HEK293 (cell line): ENCODE measurements around the gene BCL2.

Experiments
- CTCF ChIA-PET: fragments of 350-600 bp; formaldehyde crosslinking; extraction: SDS; loops from one replicate; lab custom pipeline; 2021; ENCODE audit warnings: antibody characterized with exemption; lab: Yijun Ruan, JAX
- POLR2A ChIA-PET: fragments of 300-600 bp; formaldehyde crosslinking; extraction: SDS; loops from one replicate; lab custom pipeline; 2020; ENCODE audit warnings: antibody characterized with exemption, inconsistent platforms; lab: Yijun Ruan, JAX
- H3K27ac ChIP-seq: fragments of 200-500 bp; sonication (Bioruptor generic); 2 replicates; pipeline ENCODE4 v1.5.1; 2014; ENCODE audit warnings: low read depth, low read length, control low read depth, inconsistent platforms; ENCODE audit errors: extremely low read depth
- H3K36me3 ChIP-seq, 2 experiments: fragments of 200-500 bp in 1 of 2; sonication (Bioruptor generic) in 1 of 2; 1 replicate in 1 of 2; 2 replicates in 1 of 2; pipeline ENCODE4 v1.5.1; 2014 to 2017; ENCODE audit warnings: inconsistent platforms in 2 of 2, low read length in 2 of 2; ENCODE audit not compliant: control insufficient read depth in 2 of 2, insufficient read depth in 1 of 2
- H3K4me1 ChIP-seq: fragments of 200-500 bp; sonication (Bioruptor generic); 2 replicates; pipeline ENCODE4 v1.5.1; 2014; ENCODE audit warnings: mild to moderate bottlenecking, low read length, inconsistent platforms; ENCODE audit not compliant: control insufficient read depth, insufficient read depth
- H3K4me3 ChIP-seq: 2 replicates; pipeline ENCODE4 v1.5.1; 2011; ENCODE audit warnings: low read depth, mild to moderate bottlenecking, control low read depth, low read length, moderate library complexity
- H3K9me3 ChIP-seq: fragments of 200-500 bp; sonication (Bioruptor generic); 2 replicates; pipeline ENCODE4 v1.5.1; 2014; ENCODE audit warnings: low read depth, low read length, inconsistent platforms; ENCODE audit not compliant: control insufficient read depth, insufficient read depth
- KLF16 ChIP-seq: fragments of 450-650 bp; formaldehyde crosslinking; IDR thresholded peaks from 2 replicates; pipeline ENCODE4 v1.5.1; 2017; ENCODE audit warnings: missing biosample characterization, missing genetic modification characterization
- KLF8 ChIP-seq: fragments of 450-650 bp; formaldehyde crosslinking; IDR thresholded peaks from 2 replicates; pipeline ENCODE4 v1.5.1; 2016; ENCODE audit warnings: missing biosample characterization, missing genetic modification characterization
- KLF9 ChIP-seq: fragments of 450-650 bp; formaldehyde crosslinking; IDR thresholded peaks from 2 replicates; pipeline ENCODE4 v1.5.1; 2016; ENCODE audit warnings: missing biosample characterization, missing genetic modification characterization, low read depth
- ZNF155 ChIP-seq: fragments of 450-650 bp; formaldehyde crosslinking; IDR thresholded peaks from 2 replicates; pipeline ENCODE4 v1.5.1; 2016; ENCODE audit warnings: missing biosample characterization, missing genetic modification characterization
- ZNF174 ChIP-seq: fragments of 450-650 bp; formaldehyde crosslinking; IDR thresholded peaks from 2 replicates; pipeline ENCODE4 v1.5.0; 2017; ENCODE audit warnings: missing biosample characterization, mild to moderate bottlenecking, missing genetic modification characterization
- ZNF2 ChIP-seq: fragments of 450-650 bp; formaldehyde crosslinking; IDR thresholded peaks from 2 replicates; pipeline ENCODE4 v1.5.1; 2016; ENCODE audit warnings: missing biosample characterization, missing genetic modification characterization
- ZNF350 ChIP-seq: fragments of 450-650 bp; formaldehyde crosslinking; IDR thresholded peaks from 2 replicates; pipeline ENCODE4 v1.5.0; 2017; ENCODE audit warnings: missing biosample characterization, mild to moderate bottlenecking, missing genetic modification characterization
- ZNF530 ChIP-seq: fragments of 450-650 bp; formaldehyde crosslinking; IDR thresholded peaks from 2 replicates; pipeline ENCODE4 v1.5.1; 2016; ENCODE audit warnings: low read depth, missing biosample characterization, missing genetic modification characterization
- ZNF560 ChIP-seq: fragments of 450-650 bp; formaldehyde crosslinking; IDR thresholded peaks from 2 replicates; pipeline ENCODE4 v1.5.1; 2017; ENCODE audit warnings: missing biosample characterization, missing genetic modification characterization, borderline replicate concordance
- ZNF561 ChIP-seq: fragments of 450-650 bp; IDR thresholded peaks from 2 replicates; pipeline ENCODE4 v1.5.1; 2018; ENCODE audit warnings: missing biosample characterization, missing genetic modification characterization, borderline replicate concordance
- TF ChIP-seq, protein P1 (sequence below): fragments of 450-650 bp; formaldehyde crosslinking; IDR thresholded peaks from 2 replicates; pipeline ENCODE4 v1.5.1; 2016; ENCODE audit warnings: missing biosample characterization, missing genetic modification characterization
- TF ChIP-seq, protein P2 (sequence below): fragments of 450-650 bp; IDR thresholded peaks from 2 replicates; pipeline ENCODE4 v1.5.1; 2018; ENCODE audit warnings: missing biosample characterization, mild to moderate bottlenecking, missing genetic modification characterization
- TF ChIP-seq, protein P3 (sequence below): fragments of 450-650 bp; formaldehyde crosslinking; IDR thresholded peaks from 2 replicates; pipeline ENCODE4 v1.5.1; 2016; ENCODE audit warnings: missing biosample characterization, missing genetic modification characterization
- TF ChIP-seq, protein P4 (sequence below): fragments of 450-650 bp; formaldehyde crosslinking; IDR thresholded peaks from 2 replicates; pipeline ENCODE4 v1.5.1; 2016; ENCODE audit warnings: missing biosample characterization, missing genetic modification characterization
- TF ChIP-seq, protein P5 (sequence below): fragments of 450-650 bp; formaldehyde crosslinking; IDR thresholded peaks from 2 replicates; pipeline ENCODE4 v1.5.1; 2016; ENCODE audit warnings: missing biosample characterization, missing genetic modification characterization
- TF ChIP-seq, protein P6 (sequence below): fragments of 450-650 bp; formaldehyde crosslinking; IDR thresholded peaks from 2 replicates; pipeline ENCODE4 v1.5.1; 2016; ENCODE audit warnings: missing biosample characterization, missing genetic modification characterization

Gene BCL2

DNA sequence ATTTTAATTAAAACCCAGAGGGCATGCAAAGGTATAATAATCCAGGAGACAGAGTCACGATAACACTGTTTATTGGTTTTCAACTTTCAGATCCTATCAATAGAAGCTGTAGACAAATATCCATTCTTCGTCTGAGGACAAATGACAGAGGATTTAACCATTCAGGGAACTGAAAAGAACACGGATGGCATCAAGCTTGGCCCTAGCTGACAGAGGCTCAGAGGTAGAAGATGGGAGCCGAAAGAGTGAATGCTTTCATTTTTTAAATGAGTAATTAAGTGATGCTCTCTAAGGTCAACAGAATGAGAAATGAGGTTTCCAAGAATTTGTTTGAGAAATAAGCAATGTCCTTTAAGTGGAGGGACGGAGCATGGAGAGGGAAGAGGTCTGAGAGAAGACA lies 62.1 kb downstream of the BCL2 start:
- ChIA-PET POLR2A (no interaction called here), CTCF (interaction anchor here (0.6 kb wide), 1 partner anchor 1008 kb away, joined by 3 read pairs; no protein-coding TSS in a partner anchor)
- Histone ChIP-seq H3K9me3 (no peaks in the 10 kb centered on the region), H3K36me3 (no peaks in the 10 kb centered on the region), H3K4me1 (peaks cover 4% of the 10 kb centered on the region; the same call in 1 of the 2 replicates), H3K27ac (no peak overlapping the region), H3K4me3 (no peak overlapping the region)
- no peak for TF ChIP-seq ZNF2 (tag by site-specific recombination)
- TF ChIP-seq ZNF155 (tag by site-specific recombination) = no peak
- TF ChIP-seq, protein P1, sequence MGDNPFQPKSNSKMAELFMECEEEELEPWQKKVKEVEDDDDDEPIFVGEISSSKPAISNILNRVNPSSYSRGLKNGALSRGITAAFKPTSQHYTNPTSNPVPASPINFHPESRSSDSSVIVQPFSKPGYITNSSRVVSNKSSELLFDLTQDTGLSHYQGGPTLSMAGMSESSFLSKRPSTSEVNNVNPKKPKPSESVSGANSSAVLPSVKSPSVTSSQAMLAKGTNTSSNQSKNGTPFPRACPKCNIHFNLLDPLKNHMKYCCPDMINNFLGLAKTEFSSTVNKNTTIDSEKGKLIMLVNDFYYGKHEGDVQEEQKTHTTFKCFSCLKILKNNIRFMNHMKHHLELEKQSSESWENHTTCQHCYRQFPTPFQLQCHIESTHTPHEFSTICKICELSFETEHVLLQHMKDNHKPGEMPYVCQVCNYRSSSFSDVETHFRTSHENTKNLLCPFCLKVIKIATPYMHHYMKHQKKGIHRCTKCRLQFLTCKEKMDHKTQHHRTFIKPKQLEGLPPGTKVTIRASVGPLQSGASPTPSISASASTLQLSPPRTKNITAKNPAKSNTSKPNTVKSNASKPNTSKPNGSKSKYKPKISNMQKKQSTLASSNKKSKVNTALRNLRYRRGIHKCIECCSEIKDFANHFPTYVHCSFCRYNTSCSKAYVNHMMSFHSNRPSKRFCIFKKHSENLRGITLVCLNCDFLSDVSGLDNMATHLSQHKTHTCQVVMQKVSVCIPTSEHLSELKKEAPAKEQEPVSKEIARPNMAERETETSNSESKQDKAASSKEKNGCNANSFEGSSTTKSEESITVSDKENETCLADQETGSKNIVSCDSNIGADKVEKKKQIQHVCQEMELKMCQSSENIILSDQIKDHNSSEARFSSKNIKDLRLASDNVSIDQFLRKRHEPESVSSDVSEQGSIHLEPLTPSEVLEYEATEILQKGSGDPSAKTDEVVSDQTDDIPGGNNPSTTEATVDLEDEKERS (tag by site-specific recombination) = no peak
- no peak for TF ChIP-seq ZNF560 (tag by site-specific recombination)
- TF ChIP-seq ZNF350 (tag by site-specific recombination) = no peak
- no peak for TF ChIP-seq KLF9
- TF ChIP-seq, protein P2, sequence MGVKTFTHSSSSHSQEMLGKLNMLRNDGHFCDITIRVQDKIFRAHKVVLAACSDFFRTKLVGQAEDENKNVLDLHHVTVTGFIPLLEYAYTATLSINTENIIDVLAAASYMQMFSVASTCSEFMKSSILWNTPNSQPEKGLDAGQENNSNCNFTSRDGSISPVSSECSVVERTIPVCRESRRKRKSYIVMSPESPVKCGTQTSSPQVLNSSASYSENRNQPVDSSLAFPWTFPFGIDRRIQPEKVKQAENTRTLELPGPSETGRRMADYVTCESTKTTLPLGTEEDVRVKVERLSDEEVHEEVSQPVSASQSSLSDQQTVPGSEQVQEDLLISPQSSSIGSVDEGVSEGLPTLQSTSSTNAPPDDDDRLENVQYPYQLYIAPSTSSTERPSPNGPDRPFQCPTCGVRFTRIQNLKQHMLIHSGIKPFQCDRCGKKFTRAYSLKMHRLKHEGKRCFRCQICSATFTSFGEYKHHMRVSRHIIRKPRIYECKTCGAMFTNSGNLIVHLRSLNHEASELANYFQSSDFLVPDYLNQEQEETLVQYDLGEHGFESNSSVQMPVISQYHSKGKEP (tag by site-specific recombination) = no peak
- TF ChIP-seq, protein P3, sequence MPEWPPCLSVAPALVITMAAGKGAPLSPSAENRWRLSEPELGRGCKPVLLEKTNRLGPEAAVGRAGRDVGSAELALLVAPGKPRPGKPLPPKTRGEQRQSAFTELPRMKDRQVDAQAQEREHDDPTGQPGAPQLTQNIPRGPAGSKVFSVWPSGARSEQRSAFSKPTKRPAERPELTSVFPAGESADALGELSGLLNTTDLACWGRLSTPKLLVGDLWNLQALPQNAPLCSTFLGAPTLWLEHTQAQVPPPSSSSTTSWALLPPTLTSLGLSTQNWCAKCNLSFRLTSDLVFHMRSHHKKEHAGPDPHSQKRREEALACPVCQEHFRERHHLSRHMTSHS = no peak

DNA sequence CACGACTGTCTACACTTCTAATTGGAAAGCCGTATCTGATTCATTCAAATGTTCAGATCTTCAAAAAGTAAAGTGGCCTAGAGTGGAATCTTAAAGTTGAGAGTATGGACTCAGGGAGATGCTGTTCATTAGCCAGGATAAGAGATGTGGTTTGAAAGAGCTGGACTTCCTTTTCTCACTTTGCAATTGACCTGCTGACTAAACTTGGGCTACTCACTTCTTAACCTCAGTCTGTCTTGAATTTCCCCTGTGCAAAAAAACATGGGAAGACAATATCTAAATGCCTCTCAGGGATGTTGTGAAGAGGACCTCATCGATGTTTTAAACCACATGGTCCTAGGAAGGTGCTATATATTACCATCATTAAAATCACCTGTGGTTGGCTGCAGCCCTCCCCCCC lies 64.1 kb downstream of the BCL2 start:
- H3K4me1 ChIP-seq = peaks cover 2% of the 10 kb centered on the region; the same call in 1 of the 2 replicates
- CTCF ChIA-PET = no interaction called here
- TF ChIP-seq, protein P4, sequence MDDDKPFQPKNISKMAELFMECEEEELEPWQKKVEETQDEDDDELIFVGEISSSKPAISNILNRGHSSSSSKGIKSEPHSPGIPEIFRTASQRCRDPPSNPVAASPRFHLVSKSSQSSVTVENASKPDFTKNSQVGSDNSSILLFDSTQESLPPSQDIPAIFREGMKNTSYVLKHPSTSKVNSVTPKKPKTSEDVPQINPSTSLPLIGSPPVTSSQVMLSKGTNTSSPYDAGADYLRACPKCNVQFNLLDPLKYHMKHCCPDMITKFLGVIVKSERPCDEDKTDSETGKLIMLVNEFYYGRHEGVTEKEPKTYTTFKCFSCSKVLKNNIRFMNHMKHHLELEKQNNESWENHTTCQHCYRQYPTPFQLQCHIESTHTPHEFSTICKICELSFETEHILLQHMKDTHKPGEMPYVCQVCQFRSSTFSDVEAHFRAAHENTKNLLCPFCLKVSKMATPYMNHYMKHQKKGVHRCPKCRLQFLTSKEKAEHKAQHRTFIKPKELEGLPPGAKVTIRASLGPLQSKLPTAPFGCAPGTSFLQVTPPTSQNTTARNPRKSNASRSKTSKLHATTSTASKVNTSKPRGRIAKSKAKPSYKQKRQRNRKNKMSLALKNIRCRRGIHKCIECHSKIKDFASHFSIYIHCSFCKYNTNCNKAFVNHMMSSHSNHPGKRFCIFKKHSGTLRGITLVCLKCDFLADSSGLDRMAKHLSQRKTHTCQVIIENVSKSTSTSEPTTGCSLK (tag by site-specific recombination) = no peak
- TF ChIP-seq ZNF174 (tag by site-specific recombination) (no peak), KLF8 (tag by site-specific recombination) (no peak), ZNF530 (tag by site-specific recombination) (no peak), KLF16 (tag by site-specific recombination) (no peak), ZNF561 (tag by site-specific recombination) (no peak), ZNF155 (tag by site-specific recombination) (no peak)
- TF ChIP-seq, protein P5, sequence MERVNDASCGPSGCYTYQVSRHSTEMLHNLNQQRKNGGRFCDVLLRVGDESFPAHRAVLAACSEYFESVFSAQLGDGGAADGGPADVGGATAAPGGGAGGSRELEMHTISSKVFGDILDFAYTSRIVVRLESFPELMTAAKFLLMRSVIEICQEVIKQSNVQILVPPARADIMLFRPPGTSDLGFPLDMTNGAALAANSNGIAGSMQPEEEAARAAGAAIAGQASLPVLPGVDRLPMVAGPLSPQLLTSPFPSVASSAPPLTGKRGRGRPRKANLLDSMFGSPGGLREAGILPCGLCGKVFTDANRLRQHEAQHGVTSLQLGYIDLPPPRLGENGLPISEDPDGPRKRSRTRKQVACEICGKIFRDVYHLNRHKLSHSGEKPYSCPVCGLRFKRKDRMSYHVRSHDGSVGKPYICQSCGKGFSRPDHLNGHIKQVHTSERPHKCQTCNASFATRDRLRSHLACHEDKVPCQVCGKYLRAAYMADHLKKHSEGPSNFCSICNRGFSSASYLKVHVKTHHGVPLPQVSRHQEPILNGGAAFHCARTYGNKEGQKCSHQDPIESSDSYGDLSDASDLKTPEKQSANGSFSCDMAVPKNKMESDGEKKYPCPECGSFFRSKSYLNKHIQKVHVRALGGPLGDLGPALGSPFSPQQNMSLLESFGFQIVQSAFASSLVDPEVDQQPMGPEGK (tag by site-specific recombination) = no peak
- TF ChIP-seq, protein P6, sequence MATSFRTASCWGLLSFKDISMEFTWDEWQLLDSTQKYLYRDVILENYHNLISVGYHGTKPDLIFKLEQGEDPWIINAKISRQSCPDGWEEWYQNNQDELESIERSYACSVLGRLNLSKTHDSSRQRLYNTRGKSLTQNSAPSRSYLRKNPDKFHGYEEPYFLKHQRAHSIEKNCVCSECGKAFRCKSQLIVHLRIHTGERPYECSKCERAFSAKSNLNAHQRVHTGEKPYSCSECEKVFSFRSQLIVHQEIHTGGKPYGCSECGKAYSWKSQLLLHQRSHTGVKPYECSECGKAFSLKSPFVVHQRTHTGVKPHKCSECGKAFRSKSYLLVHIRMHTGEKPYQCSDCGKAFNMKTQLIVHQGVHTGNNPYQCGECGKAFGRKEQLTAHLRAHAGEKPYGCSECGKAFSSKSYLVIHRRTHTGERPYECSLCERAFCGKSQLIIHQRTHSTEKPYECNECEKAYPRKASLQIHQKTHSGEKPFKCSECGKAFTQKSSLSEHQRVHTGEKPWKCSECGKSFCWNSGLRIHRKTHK (tag by site-specific recombination) = no peak
- POLR2A ChIA-PET = interaction anchor here (0.6 kb wide), 1 partner anchor 56 kb away, joined by 3 read pairs; no protein-coding TSS in a partner anchor
- H3K36me3 ChIP-seq = no peaks in the 10 kb centered on the region
- H3K27ac ChIP-seq = no peak overlapping the region
- no peak overlapping the region for H3K4me3 ChIP-seq
- no peaks in the 10 kb centered on the region for H3K9me3 ChIP-seq
